GM12878 (cell line): ENCODE data around the gene OPA1. TPM values are rescaled to one million over a fixed set of nuclear protein-coding genes. Genes with fewer than 3 reads are reported as not detected.

ENCODE experiments used
- ATAC-seq: fragments of 200-7000 bp; cut with Tn5 transposase; 3 replicates; pipeline ENCODE4 v1.9.1; 2020; ENCODE audit warnings: mild to moderate bottlenecking, moderate library complexity
- BruUV-seq: library from RNA; stranded (reverse); fragments of 400-500 nt; replicated peaks from 2 replicates; lab custom pipeline; 2021; lab: Mats Ljungman, UMichigan
- CTCF ChIA-PET: fragments of 300-600 bp; sonication (Branson Sonifier 250); formaldehyde crosslinking; extraction: SDS; loops from one replicate; lab custom pipeline; 2021; ENCODE audit warnings: inconsistent platforms; lab: Yijun Ruan, JAX
- POLR2A ChIA-PET: fragments of 350-600 bp; formaldehyde crosslinking; extraction: SDS; loops from one replicate; lab custom pipeline; 2021; ENCODE audit warnings: inconsistent platforms; lab: Charles Lee
- RAD21 ChIA-PET: fragments of 300-600 bp; sonication (Branson Sonifier 250); formaldehyde crosslinking; loops from one replicate; lab custom pipeline; 2023; ENCODE audit warnings: antibody characterized with exemption; ENCODE audit not compliant: unreplicated experiment; lab: Charles Lee
- SMC1A ChIA-PET: fragments of 300-600 bp; sonication (Branson Sonifier 250); formaldehyde crosslinking; loops from one replicate; lab custom pipeline; 2023; ENCODE audit not compliant: unreplicated experiment, uncharacterized antibody; lab: Charles Lee
- DNase-seq: peaks from one replicate; pipeline ENCODE4 v3.0.0-alpha.2; 2011; ENCODE audit warnings: low read depth, low spot score
- FAIRE-seq: peaks from 3 replicates; lab custom pipeline; 2011; peaks lifted over from hg19 to GRCh38; lab: Jason Lieb, UNC
- H2AFZ ChIP-seq: 2 replicates; pipeline ENCODE4 v1.6.0; 2011; ENCODE audit warnings: low read depth, low read length, control low read depth; ENCODE audit not compliant: control insufficient read depth
- H3K27ac ChIP-seq: 2 replicates; pipeline ENCODE4 v1.5.1; 2011; ENCODE audit warnings: control low read depth; ENCODE audit not compliant: control insufficient read depth, insufficient read depth
- H3K27me3 ChIP-seq, 2 experiments: replicated peaks in 1 of 2; 2 replicates each; pipeline versions ENCODE4 v1.6.0 to v1.6.1; 2011; ENCODE audit warnings: low read length in 1 of 2; ENCODE audit not compliant: control insufficient read depth in 2 of 2, insufficient read depth in 2 of 2
- H3K36me3 ChIP-seq, 2 experiments: 2 replicates each; pipeline ENCODE4 v1.5.1; 2011; ENCODE audit warnings: low read length in 1 of 2; ENCODE audit not compliant: control insufficient read depth in 2 of 2, insufficient read depth in 2 of 2
- H3K4me1 ChIP-seq: 2 replicates; pipeline ENCODE4 v1.6.1; 2011; ENCODE audit warnings: mild to moderate bottlenecking, low read length, moderate library complexity, mixed read lengths; ENCODE audit not compliant: control insufficient read depth, insufficient read depth
- H3K4me2 ChIP-seq: 2 replicates; pipeline ENCODE4 v1.6.0; 2011; ENCODE audit warnings: control low read depth; ENCODE audit not compliant: control insufficient read depth, insufficient read depth
- H3K4me3 ChIP-seq: fragments of 200-600 bp; sonication (generic); 2 replicates; pipeline ENCODE4 v1.5.1; 2016
- H3K79me2 ChIP-seq: 2 replicates; pipeline ENCODE4 v1.6.0; 2011; ENCODE audit warnings: low read length; ENCODE audit not compliant: control insufficient read depth, insufficient read depth
- H3K9ac ChIP-seq: 2 replicates; pipeline ENCODE4 v1.8.0; 2011; ENCODE audit warnings: low read length, control low read depth, mixed read lengths; ENCODE audit not compliant: control insufficient read depth, insufficient read depth
- H3K9me3 ChIP-seq: replicated peaks from 3 replicates; pipeline ENCODE4 v1.5.1; 2011; ENCODE audit warnings: mild to moderate bottlenecking, low read length; ENCODE audit not compliant: control insufficient read depth, insufficient read depth
- H4K20me1 ChIP-seq: 2 replicates; pipeline ENCODE4 v1.6.0; 2011; ENCODE audit not compliant: control insufficient read depth, insufficient read depth
- ESRRA ChIP-seq: IDR thresholded peaks from 2 replicates; pipeline ENCODE4 v1.6.1; 2012; ENCODE audit warnings: mild to moderate bottlenecking, low read length, improper control_type of control experiment
- HDAC6 ChIP-seq: fragments of 200-600 bp; sonication (generic); IDR thresholded peaks from one replicate; pipeline ENCODE4 v1.8.0; 2017; ENCODE audit warnings: antibody characterized with exemption; ENCODE audit not compliant: unreplicated experiment
- NFYA ChIP-seq: IDR thresholded peaks from 2 replicates; pipeline ENCODE4 v1.6.1; 2011; ENCODE audit warnings: low read depth, mild to moderate bottlenecking, low read length, improper control_type of control experiment, borderline replicate concordance
- NFYB ChIP-seq: IDR thresholded peaks from 2 replicates; pipeline ENCODE4 v1.6.1; 2011; ENCODE audit warnings: low read depth, mild to moderate bottlenecking, low read length, improper control_type of control experiment, moderate library complexity; ENCODE audit not compliant: insufficient read depth
- NR2C1 ChIP-seq: fragments of 450-650 bp; IDR thresholded peaks from 2 replicates; pipeline ENCODE4 v1.6.1; 2017; ENCODE audit warnings: antibody characterized with exemption, mild to moderate bottlenecking, moderate library complexity
- PML ChIP-seq: IDR thresholded peaks from 2 replicates; pipeline ENCODE4 v1.6.1; 2012; ENCODE audit warnings: low read length, inconsistent platforms
- ZNF384 ChIP-seq: IDR thresholded peaks from 2 replicates; pipeline ENCODE4 v1.6.1; 2012; ENCODE audit warnings: low read depth, mild to moderate bottlenecking, low read length, improper control_type of control experiment, borderline replicate concordance
- ZZZ3 ChIP-seq: IDR thresholded peaks from 2 replicates; pipeline ENCODE4 v1.6.1; 2011; ENCODE audit warnings: low read depth; ENCODE audit not compliant: control insufficient read depth, insufficient read length
- WGBS: methylation state at CpG from one replicate; pipeline ENCODE4 v1.1.6; 2016; ENCODE audit warnings: low lambda C conversion rate; ENCODE audit not compliant: insufficient replicate concordance, insufficient coverage; ENCODE audit errors: missing lambda C conversion rate; 5-methylcytosine and 5-hydroxymethylcytosine counted together
- in situ Hi-C: fragments of 300-500 bp; cut with MboI; formaldehyde crosslinking; loops from 9 replicates; pipeline ENCODE4 v1.14.3; 2018; ENCODE audit warnings: mixed read lengths
- intact Hi-C: fragments of 100-400 bp; cut with micrococcal nuclease; formaldehyde crosslinking; loops from one replicate; pipeline ENCODE4 v1.14.2; 2022; ENCODE audit not compliant: unreplicated experiment
- polyA plus RNA-seq, 11 experiments: library from polyadenylated mRNA; depleted of rRNA in 4 of 11; unstranded in 6 of 11; stranded (reverse) in 5 of 11; fragments of >200 nt; fragmentation: Nextera tagmentation in 4 of 11; fragmentation: Illumina TruSeq in 1 of 11; extraction: Ambion mirVana in 4 of 11; extraction: Trizol in 1 of 11; gene quantifications; 1 replicate in 1 of 11; 2 replicates in 10 of 11; pipeline versions ENCODE4 v1.2.1 to v1.2.3, GENCODE V29; 2011 to 2016; ENCODE audit warnings: inconsistent platforms in 2 of 11, missing spikeins in 2 of 11, low read depth in 1 of 11
- total RNA-seq, 4 experiments: library from RNA; depleted of rRNA in 3 of 4; stranded (reverse); fragments of >200 nt in 3 of 4; fragmentation: Illumina TruSeq in 1 of 4; extraction: Trizol in 1 of 4; gene quantifications; 2 replicates each; pipeline versions ENCODE4 v1.2.1 to v1.2.3, GENCODE V29; 2013 to 2021
- TF ChIP-seq, protein P1 (sequence below): IDR thresholded peaks from 2 replicates; pipeline ENCODE4 v1.6.1; 2011; ENCODE audit warnings: borderline replicate concordance, low read depth, mild to moderate bottlenecking, moderate library complexity, low read length; ENCODE audit not compliant: insufficient read depth, poor library complexity, severe bottlenecking

OPA1 gene
- total and polyA plus RNA-seq, 10 of the 15 experiments (the other 5 are each of a cell fraction or from before 2014, with no cell fraction given) = 14.7 to 108 (median 59.3) TPM

DNA sequence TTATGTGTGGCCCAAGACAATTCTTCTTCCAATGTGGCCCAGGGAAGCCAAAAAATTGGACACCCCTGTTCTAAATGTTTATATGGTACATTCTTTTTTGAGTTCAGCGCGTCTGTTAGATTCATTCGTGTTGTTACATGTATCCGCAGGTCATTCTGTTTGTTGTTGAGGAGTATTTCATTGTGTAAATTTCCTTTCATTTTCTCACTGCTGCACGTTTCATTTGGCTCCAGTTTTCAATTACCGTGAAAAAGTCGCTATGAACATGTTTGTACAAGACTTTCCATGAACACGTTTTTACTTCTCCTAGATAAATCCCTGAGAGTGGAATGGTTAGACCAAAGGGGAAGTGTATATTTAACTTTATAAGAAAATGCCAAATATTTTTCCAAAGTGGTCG lies 7.5 kb upstream of the OPA1 start:
- Histone ChIP-seq H2AFZ (no peak overlapping the region), H3K4me2 (no peak overlapping the region), H3K4me3 (no peak overlapping the region), H3K79me2 (no peaks in the 10 kb centered on the region), H3K27ac (no peak overlapping the region), H3K36me3 (no peaks in the 10 kb centered on the region), H3K27me3 (no peaks in the 10 kb centered on the region), H3K4me1 (no peaks in the 10 kb centered on the region), H3K9ac (no peak overlapping the region), H3K9me3 (no peaks in the 10 kb centered on the region), H4K20me1 (no peaks in the 10 kb centered on the region)
- in situ Hi-C loops (no loop called here), intact Hi-C loops (no loop called here)
- no TSS peak for BruUV-seq
- ChIA-PET POLR2A (no interaction called here), SMC1A (no interaction called here), RAD21 (no interaction called here), CTCF (interaction anchor here (1.0 to 1.3 kb wide), 2 partner anchors 15 to 1316 kb away, joined by 3 to 4 read pairs; no protein-coding TSS in a partner anchor)
- DNase-seq (no peak), ATAC-seq (no peak), FAIRE-seq (no peak)
- 86% methylated on average over 9 of the region's 9 CpGs for WGBS
- TF ChIP-seq HDAC6 = no peak

DNA sequence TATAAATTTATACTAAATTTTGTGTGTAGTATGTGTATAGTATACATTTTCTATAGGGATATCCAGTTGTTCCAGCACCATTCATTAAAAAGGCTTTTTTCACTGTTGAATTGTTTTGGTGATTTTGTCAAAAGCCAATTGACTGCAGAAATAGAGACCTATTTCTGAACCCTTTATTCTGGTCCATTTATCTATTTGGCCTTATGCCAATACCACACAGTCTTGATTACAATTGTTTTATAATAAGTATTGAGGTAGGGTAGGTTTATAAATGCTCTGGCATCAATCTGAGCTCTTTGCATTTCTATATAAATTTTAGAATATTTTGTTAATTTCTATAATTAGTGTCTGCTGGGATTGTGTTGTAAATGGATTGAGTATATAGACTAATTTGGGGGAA lies 6.5 kb upstream of the OPA1 start:
- H2AFZ ChIP-seq = no peak overlapping the region
- H3K4me3 ChIP-seq = no peak overlapping the region
- H3K9ac ChIP-seq = no peak overlapping the region
- ChIA-PET POLR2A (no interaction called here), CTCF (no interaction called here), SMC1A (interaction anchor here (0.6 kb wide), 1 partner anchor 166 kb away, joined by 4 read pairs; no protein-coding TSS in a partner anchor), RAD21 (no interaction called here)
- H3K27me3 ChIP-seq = no peaks in the 10 kb centered on the region
- no TSS peak for BruUV-seq
- H4K20me1 ChIP-seq = no peaks in the 10 kb centered on the region
- intact Hi-C loops (no loop called here), in situ Hi-C loops (no loop called here)
- H3K36me3 ChIP-seq = no peaks in the 10 kb centered on the region
- H3K4me2 ChIP-seq = no peak overlapping the region
- FAIRE-seq = no peak
- DNase-seq = no peak
- no peaks in the 10 kb centered on the region for H3K4me1 ChIP-seq
- H3K27ac ChIP-seq = no peak overlapping the region
- H3K79me2 ChIP-seq = no peaks in the 10 kb centered on the region
- ATAC-seq = no peak
- H3K9me3 ChIP-seq = no peaks in the 10 kb centered on the region
- no peak for TF ChIP-seq ESRRA
- no peak for TF ChIP-seq NFYB
- TF ChIP-seq ZZZ3 = no peak
- TF ChIP-seq, protein P1, sequence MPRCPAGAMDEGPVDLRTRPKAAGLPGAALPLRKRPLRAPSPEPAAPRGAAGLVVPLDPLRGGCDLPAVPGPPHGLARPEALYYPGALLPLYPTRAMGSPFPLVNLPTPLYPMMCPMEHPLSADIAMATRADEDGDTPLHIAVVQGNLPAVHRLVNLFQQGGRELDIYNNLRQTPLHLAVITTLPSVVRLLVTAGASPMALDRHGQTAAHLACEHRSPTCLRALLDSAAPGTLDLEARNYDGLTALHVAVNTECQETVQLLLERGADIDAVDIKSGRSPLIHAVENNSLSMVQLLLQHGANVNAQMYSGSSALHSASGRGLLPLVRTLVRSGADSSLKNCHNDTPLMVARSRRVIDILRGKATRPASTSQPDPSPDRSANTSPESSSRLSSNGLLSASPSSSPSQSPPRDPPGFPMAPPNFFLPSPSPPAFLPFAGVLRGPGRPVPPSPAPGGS = no peak
- TF ChIP-seq PML = no peak
- TF ChIP-seq NR2C1 = no peak
- TF ChIP-seq NFYA = no peak
- TF ChIP-seq ZNF384 = no peak
